Nephron (organoid): ENCODE measurements around the gene CD151.

Experiments used
- H3K27ac Mint-ChIP-seq, 3 experiments: 2 replicates each; pipeline ENCODE4 v1.8.0; 2020; ENCODE audit warnings: mixed read lengths in 3 of 3, mild to moderate bottlenecking in 2 of 3, moderate library complexity in 1 of 3
- H3K27me3 Mint-ChIP-seq: 2 replicates; pipeline ENCODE4 v1.8.0; 2021; ENCODE audit warnings: low read depth, mild to moderate bottlenecking, moderate library complexity, mixed read lengths
- H3K36me3 Mint-ChIP-seq: 2 replicates; pipeline ENCODE4 v1.8.0; 2020; ENCODE audit warnings: low read depth, mixed read lengths
- H3K4me1 Mint-ChIP-seq: 2 replicates; pipeline ENCODE4 v1.8.0; 2020; ENCODE audit warnings: mixed read lengths
- H3K4me3 Mint-ChIP-seq, 3 experiments: 2 replicates each; pipeline ENCODE4 v1.8.0; 2020; ENCODE audit warnings: mild to moderate bottlenecking in 3 of 3, mixed read lengths in 3 of 3, moderate library complexity in 2 of 3
- H3K9me3 Mint-ChIP-seq: 2 replicates; pipeline ENCODE4 v1.8.0; 2020; ENCODE audit warnings: mixed read lengths
- TF ChIP-seq, protein P1 (sequence below), 3 experiments: fragments of 200-600 bp; sonication (generic); IDR thresholded peaks; one replicate each; pipeline ENCODE4 v1.5.0; 2021; ENCODE audit warnings: antibody characterized with exemption in 3 of 3; ENCODE audit not compliant: unreplicated experiment in 3 of 3

CD151 gene

DNA sequence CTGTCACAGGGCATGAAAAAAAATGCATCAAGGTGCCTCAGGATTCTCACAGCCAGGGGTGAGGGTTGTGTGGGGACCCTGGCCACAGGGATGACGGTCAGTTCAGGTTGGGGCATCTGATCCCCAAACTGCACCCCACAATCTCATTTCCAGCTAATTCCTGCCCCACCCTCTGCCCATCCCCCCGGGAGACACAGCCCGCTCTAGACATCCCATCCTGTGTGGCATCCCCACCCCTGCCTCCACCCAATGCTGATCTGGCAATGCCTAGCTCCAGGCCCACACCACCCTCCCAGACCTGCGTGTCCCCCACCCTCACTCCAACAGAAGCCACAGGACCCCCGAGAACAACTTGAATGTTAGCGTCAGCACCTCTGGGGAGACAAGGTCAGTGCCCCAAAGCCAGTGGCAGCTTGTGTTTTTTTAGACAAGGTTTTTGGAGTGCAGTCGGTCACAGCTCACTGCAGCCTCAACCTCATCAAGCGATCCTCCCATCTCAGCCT, 35.2 kb downstream of the CD151 start:
- Mint-ChIP-seq H3K4me1 (peaks cover 5% of the 10 kb centered on the region), H3K36me3 (no peaks in the 10 kb centered on the region), H3K27me3 (no peaks in the 10 kb centered on the region), H3K27ac (no peak overlapping the region), H3K4me3 (no peak overlapping the region), H3K9me3 (no peaks in the 10 kb centered on the region)
- TF ChIP-seq, protein P1, sequence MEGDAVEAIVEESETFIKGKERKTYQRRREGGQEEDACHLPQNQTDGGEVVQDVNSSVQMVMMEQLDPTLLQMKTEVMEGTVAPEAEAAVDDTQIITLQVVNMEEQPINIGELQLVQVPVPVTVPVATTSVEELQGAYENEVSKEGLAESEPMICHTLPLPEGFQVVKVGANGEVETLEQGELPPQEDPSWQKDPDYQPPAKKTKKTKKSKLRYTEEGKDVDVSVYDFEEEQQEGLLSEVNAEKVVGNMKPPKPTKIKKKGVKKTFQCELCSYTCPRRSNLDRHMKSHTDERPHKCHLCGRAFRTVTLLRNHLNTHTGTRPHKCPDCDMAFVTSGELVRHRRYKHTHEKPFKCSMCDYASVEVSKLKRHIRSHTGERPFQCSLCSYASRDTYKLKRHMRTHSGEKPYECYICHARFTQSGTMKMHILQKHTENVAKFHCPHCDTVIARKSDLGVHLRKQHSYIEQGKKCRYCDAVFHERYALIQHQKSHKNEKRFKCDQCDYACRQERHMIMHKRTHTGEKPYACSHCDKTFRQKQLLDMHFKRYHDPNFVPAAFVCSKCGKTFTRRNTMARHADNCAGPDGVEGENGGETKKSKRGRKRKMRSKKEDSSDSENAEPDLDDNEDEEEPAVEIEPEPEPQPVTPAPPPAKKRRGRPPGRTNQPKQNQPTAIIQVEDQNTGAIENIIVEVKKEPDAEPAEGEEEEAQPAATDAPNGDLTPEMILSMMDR (IDR thresholded peaks at IDR 0.05; ENCODE audit: unreplicated experiment in 3 of 3) = no peak

DNA sequence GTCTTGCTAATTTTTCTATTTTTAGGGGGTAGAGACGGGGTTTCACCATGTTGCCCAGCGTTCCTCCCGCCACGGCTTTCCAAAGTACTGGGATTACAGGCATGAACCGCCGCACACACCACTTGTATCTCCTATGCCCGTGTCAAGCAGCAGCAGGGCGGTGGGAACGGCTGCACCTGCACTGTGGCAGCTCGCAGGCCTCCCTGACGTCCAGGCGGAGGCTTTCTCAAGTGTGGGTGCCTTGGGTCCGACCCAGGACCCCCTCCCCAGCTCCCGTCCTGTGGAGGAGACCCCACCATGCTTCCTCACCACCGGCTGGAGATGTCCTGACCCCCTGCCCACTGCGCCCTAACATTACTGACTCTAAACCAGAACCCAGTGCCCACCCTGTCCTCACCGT, 35.6 kb downstream of the CD151 start:
- no peak overlapping the region for H3K27ac Mint-ChIP-seq
- H3K27me3 Mint-ChIP-seq = no peaks in the 10 kb centered on the region
- no peak overlapping the region for H3K4me3 Mint-ChIP-seq
- TF ChIP-seq, protein P1 (IDR thresholded peaks at IDR 0.05; ENCODE audit: unreplicated experiment in 3 of 3) = no peak
- H3K36me3 Mint-ChIP-seq = peaks cover 3% of the 10 kb centered on the region
- peaks cover 4% of the 10 kb centered on the region for H3K4me1 Mint-ChIP-seq
- H3K9me3 Mint-ChIP-seq = no peaks in the 10 kb centered on the region

DNA sequence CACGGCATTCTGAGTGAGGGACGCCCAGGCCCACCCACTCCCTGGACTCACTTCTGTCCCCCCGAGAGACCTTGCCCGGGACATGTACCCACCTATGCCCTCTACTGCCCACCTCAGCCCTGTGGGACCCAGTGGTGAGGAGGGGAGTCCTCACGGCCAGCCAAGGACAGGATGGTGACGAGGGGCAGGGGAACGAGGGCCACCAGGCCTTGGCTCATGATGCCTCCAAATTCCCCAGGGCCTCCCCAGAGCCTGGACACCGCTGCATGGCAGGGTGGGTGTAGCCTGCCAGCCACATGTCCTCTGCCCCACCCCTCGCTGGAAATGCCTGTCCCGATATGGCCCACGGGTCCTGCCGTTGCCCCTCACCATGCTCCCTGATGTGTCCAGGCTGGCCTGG, 36.0 kb downstream of the CD151 start:
- Mint-ChIP-seq H3K27ac (no peak overlapping the region), H3K9me3 (no peaks in the 10 kb centered on the region), H3K27me3 (no peaks in the 10 kb centered on the region), H3K4me1 (peaks cover 8% of the 10 kb centered on the region), H3K36me3 (peaks cover 7% of the 10 kb centered on the region), H3K4me3 (no peak overlapping the region)
- TF ChIP-seq, protein P1 (IDR thresholded peaks at IDR 0.05; ENCODE audit: unreplicated experiment in 3 of 3) = no peak

DNA sequence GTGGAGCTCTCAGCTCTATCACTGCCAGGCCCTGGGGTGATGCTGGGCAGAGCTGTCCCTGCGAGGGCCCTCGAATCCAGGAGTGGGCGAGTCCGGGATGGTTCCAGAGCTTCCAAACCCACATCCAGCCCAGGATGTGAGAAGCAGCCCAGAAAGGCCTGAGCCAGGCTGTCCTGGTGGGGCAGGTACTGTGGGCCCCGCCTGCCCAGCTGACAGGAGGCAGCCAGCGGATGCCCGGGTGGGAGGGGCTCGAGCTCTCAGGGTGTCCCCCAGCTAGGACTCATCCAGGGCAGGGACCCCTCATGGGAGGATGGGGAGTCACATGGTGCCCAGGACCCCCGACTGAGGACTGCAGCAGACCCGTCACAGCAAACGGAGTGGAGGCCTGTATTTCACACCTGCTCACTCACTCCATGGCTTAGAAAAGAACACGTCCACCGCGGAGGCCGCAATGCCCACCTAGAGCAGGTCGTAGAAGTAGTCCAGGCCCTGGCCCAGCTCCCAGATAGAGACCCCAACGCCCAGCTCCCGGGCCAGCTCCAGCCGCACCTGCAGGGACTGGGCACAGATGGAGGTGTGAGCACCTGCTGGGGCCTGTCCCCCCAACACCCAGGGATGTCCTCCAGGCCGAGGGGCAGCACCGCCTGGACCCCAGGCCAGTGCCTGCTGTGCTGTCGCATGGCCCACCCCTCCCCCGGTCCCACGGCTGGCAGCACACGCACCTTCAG, 36.8 kb downstream of the CD151 start:
- TF ChIP-seq, protein P1 (IDR thresholded peaks at IDR 0.05; ENCODE audit: unreplicated experiment in 3 of 3) = no peak
- H3K36me3 Mint-ChIP-seq = peaks cover 9% of the 10 kb centered on the region
- no peaks in the 10 kb centered on the region for H3K9me3 Mint-ChIP-seq
- H3K27ac Mint-ChIP-seq = peak overlapping the region in 1 of 3 experiments; percentile 71
- H3K4me1 Mint-ChIP-seq = peaks cover 10% of the 10 kb centered on the region
- no peak overlapping the region for H3K4me3 Mint-ChIP-seq
- no peaks in the 10 kb centered on the region for H3K27me3 Mint-ChIP-seq

DNA sequence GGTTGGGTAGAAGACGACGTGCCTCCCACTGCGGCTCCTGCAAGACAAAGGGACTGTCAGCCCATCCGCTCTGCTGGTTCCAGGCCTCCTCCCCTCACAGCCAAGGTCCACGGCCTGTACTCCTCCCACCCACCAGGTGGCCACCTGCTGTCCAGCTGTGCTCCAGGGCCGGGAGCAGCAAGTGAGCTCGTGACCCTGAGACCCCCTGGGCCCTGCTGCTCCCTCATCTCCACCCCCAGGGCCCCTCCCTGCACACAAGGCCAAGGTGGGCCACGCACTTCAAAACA, 37.3 kb downstream of the CD151 start:
- H3K27me3 Mint-ChIP-seq = no peaks in the 10 kb centered on the region
- peaks cover 9% of the 10 kb centered on the region for H3K36me3 Mint-ChIP-seq
- TF ChIP-seq, protein P1 (IDR thresholded peaks at IDR 0.05; ENCODE audit: unreplicated experiment in 3 of 3) = peak; percentile 31 to 50 (median 37)
- peaks cover 10% of the 10 kb centered on the region for H3K4me1 Mint-ChIP-seq
- peak overlapping the region in 1 of 3 experiments; percentile 71 for H3K27ac Mint-ChIP-seq
- no peaks in the 10 kb centered on the region for H3K9me3 Mint-ChIP-seq
- no peak overlapping the region for H3K4me3 Mint-ChIP-seq

DNA sequence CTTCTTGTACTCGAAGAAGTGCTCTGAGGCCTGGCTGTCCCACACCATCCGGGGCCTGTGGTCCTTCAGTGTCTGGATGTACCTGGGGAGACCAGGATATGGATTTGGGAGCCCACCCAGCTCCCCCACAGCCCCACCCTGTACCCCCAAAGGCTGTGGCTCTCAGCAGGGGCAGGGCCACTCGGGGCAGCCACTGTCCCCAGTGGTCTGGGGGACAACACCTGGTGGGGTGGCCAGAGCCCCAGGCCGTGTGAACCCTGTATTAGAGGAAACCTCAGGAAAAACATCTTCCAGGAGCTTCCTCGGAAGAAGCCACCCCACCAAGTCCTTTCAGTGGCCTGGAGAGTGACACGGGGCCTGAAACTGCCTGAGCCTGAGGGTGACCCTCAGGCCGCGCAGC, 37.7 kb downstream of the CD151 start:
- TF ChIP-seq, protein P1 (IDR thresholded peaks at IDR 0.05; ENCODE audit: unreplicated experiment in 3 of 3) = no peak

More for the DNA sequence above, 37.7 kb downstream of the CD151 start:
- H3K27me3 Mint-ChIP-seq = no peaks in the 10 kb centered on the region
- peak overlapping the region in 1 of 3 experiments; percentile 71 for H3K27ac Mint-ChIP-seq
- no peak overlapping the region for H3K4me3 Mint-ChIP-seq
- peaks cover 12% of the 10 kb centered on the region for H3K4me1 Mint-ChIP-seq
- H3K36me3 Mint-ChIP-seq = peaks cover 10% of the 10 kb centered on the region
- H3K9me3 Mint-ChIP-seq = no peaks in the 10 kb centered on the region
